ENCODE measurements around the gene GNS.

DNA sequence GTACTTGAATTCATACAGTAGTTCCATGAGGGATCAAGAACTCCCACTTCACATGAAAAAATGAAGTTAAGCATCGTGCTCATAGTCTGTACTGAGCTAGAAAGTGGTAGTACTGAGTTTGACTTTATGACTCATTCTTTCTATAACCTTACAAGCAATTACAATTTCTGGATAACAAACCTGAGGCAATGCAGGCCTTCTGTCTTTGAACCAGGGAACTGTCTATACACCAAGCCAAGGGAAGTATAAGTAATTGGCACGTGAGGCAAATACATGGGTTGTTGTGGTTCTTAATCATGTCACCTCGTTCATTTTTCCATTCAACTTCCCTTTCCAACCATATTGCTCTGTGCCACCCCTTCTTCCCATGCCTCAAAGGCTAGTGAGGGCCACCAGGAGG is 16.8 kb downstream of the GNS start:
- TF ChIP-seq, protein P1, sequence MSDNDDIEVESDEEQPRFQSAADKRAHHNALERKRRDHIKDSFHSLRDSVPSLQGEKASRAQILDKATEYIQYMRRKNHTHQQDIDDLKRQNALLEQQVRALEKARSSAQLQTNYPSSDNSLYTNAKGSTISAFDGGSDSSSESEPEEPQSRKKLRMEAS (IDR thresholded peaks at IDR 0.05): no peak
- TF ChIP-seq POLR2A (IDR thresholded peaks at IDR 0.05; ENCODE audit: low read length) (no peak), CHD2 (IDR thresholded peaks at IDR 0.05; ENCODE audit: low read length, partially characterized antibody) (no peak), ESRRA (IDR thresholded peaks at IDR 0.05; ENCODE audit: borderline replicate concordance, low read length) (no peak), SMC3 (IDR thresholded peaks at IDR 0.05) (no peak)
- TF ChIP-seq, protein P2, sequence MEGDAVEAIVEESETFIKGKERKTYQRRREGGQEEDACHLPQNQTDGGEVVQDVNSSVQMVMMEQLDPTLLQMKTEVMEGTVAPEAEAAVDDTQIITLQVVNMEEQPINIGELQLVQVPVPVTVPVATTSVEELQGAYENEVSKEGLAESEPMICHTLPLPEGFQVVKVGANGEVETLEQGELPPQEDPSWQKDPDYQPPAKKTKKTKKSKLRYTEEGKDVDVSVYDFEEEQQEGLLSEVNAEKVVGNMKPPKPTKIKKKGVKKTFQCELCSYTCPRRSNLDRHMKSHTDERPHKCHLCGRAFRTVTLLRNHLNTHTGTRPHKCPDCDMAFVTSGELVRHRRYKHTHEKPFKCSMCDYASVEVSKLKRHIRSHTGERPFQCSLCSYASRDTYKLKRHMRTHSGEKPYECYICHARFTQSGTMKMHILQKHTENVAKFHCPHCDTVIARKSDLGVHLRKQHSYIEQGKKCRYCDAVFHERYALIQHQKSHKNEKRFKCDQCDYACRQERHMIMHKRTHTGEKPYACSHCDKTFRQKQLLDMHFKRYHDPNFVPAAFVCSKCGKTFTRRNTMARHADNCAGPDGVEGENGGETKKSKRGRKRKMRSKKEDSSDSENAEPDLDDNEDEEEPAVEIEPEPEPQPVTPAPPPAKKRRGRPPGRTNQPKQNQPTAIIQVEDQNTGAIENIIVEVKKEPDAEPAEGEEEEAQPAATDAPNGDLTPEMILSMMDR (IDR thresholded peaks at IDR 0.05): no peak
- TF ChIP-seq, protein P3, sequence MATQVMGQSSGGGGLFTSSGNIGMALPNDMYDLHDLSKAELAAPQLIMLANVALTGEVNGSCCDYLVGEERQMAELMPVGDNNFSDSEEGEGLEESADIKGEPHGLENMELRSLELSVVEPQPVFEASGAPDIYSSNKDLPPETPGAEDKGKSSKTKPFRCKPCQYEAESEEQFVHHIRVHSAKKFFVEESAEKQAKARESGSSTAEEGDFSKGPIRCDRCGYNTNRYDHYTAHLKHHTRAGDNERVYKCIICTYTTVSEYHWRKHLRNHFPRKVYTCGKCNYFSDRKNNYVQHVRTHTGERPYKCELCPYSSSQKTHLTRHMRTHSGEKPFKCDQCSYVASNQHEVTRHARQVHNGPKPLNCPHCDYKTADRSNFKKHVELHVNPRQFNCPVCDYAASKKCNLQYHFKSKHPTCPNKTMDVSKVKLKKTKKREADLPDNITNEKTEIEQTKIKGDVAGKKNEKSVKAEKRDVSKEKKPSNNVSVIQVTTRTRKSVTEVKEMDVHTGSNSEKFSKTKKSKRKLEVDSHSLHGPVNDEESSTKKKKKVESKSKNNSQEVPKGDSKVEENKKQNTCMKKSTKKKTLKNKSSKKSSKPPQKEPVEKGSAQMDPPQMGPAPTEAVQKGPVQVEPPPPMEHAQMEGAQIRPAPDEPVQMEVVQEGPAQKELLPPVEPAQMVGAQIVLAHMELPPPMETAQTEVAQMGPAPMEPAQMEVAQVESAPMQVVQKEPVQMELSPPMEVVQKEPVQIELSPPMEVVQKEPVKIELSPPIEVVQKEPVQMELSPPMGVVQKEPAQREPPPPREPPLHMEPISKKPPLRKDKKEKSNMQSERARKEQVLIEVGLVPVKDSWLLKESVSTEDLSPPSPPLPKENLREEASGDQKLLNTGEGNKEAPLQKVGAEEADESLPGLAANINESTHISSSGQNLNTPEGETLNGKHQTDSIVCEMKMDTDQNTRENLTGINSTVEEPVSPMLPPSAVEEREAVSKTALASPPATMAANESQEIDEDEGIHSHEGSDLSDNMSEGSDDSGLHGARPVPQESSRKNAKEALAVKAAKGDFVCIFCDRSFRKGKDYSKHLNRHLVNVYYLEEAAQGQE (IDR thresholded peaks at IDR 0.05): no peak

Data from A549 (cell line).